ENCODE data around the gene ALS2CL.

DNA sequence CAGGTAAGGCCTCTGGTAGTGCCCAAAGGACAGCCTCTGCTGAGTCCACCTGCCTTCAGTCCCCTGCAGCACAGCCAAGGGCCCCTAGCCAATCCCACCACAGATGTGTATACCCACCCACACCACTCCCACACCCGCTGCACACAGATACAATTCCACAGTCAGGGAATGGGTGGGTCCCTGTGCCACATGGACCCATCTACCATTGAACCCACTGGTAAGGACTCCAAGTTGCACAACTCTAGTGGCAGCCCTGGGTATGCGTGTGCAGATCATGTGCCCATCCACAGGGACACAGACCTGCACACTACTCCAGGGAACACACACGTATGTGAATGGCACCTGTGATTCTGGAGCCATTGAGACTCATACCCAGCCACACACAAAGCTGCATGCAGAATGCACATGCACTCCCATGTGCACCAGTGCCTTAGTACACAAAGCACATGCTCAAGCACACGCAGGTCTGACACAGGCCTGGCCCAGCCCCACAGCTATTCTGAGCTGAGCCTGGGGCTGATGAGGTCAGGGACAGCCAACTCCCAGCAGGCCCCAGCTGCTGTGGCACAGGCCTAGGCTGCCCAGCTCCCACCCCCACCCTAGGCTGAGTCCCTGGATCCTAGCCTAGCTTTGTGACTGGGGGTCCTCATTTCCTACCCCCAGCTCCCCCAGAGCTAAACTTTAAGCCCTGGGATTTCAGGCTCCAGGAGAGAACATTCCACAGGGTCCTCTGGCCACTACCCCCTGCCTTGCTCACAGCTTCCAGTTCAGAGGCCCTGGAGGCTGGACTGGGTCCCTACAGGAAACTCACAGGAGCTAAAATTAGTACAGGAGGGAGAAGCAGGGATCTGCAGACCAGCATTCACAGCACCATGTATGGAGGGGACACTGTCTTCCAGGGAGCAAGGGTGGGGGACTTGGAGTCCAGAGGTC, 2.7 kb upstream of the ALS2CL start:
- TF ChIP-seq, protein P1, sequence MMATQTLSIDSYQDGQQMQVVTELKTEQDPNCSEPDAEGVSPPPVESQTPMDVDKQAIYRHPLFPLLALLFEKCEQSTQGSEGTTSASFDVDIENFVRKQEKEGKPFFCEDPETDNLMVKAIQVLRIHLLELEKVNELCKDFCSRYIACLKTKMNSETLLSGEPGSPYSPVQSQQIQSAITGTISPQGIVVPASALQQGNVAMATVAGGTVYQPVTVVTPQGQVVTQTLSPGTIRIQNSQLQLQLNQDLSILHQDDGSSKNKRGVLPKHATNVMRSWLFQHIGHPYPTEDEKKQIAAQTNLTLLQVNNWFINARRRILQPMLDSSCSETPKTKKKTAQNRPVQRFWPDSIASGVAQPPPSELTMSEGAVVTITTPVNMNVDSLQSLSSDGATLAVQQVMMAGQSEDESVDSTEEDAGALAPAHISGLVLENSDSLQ (IDR thresholded peaks at IDR 0.05): no peak
- TF ChIP-seq SUZ12 (IDR thresholded peaks at IDR 0.05): no peak
- no peak for TF ChIP-seq FOXM1 (IDR thresholded peaks at IDR 0.05; ENCODE audit: borderline replicate concordance)
- TF ChIP-seq FOXA1 (IDR thresholded peaks at IDR 0.05): no peak
- TF ChIP-seq HDGF (IDR thresholded peaks at IDR 0.05; ENCODE audit: borderline replicate concordance): no peak
- TF ChIP-seq BHLHE40 (IDR thresholded peaks at IDR 0.05; ENCODE audit: borderline replicate concordance): no peak
- no peak for TF ChIP-seq FOXK2 (IDR thresholded peaks at IDR 0.05)
- TF ChIP-seq LEF1 (IDR thresholded peaks at IDR 0.05; ENCODE audit: borderline replicate concordance): no peak
